Activated CD4-positive, alpha-beta T cell treated with anti-CD3 and anti-CD28 coated beads, Interleukin-2, amount 10 ng/mL, durations not matched to agents 7 days and 5 days (primary cell): ENCODE data around the gene TWNK. TPM values are rescaled to one million over a fixed set of nuclear protein-coding genes. Genes with fewer than 3 reads are reported as not detected.

Experiments used
- CTCF ChIA-PET: fragments of 350-600 bp; sonication (Branson Sonifier 250); formaldehyde crosslinking; loops from one replicate; lab custom pipeline; 2021; ENCODE audit warnings: antibody characterized with exemption; lab: Charles Lee
- POLR2A ChIA-PET: fragments of 350-600 bp; sonication (Branson Sonifier 250); formaldehyde crosslinking; loops from one replicate; lab custom pipeline; 2021; ENCODE audit warnings: antibody characterized with exemption; lab: Charles Lee
- DNase-seq: peaks from one replicate; pipeline ENCODE4 v3.0.0-alpha.2; 2020
- H3K27ac Mint-ChIP-seq: one replicate; pipeline ENCODE4 v1.8.0; 2021; ENCODE audit warnings: mild to moderate bottlenecking, moderate library complexity, mixed read lengths
- H3K27me3 Mint-ChIP-seq: one replicate; pipeline ENCODE4 v1.8.0; 2021; ENCODE audit warnings: mixed read lengths
- H3K36me3 Mint-ChIP-seq: one replicate; pipeline ENCODE4 v1.8.0; 2021; ENCODE audit warnings: low read depth, mixed read lengths
- H3K4me1 Mint-ChIP-seq: one replicate; pipeline ENCODE4 v1.8.0; 2021; ENCODE audit warnings: mixed read lengths
- H3K4me3 Mint-ChIP-seq: one replicate; pipeline ENCODE4 v1.8.0; 2021; ENCODE audit warnings: mild to moderate bottlenecking, moderate library complexity, mixed read lengths
- H3K9me3 Mint-ChIP-seq: one replicate; pipeline ENCODE4 v1.8.0; 2021; ENCODE audit warnings: mixed read lengths
- total RNA-seq, 2 experiments: library from RNA; stranded (reverse); gene quantifications; one replicate each; pipeline ENCODE4 v1.2.3, GENCODE V29; 2021

TWNK gene
- total RNA-seq, 2 experiments from 2014 or later = 9.9 to 11.6 TPM

GRCh38 chr10:101008823-101009423, 21.6 kb downstream of the TWNK start:
- no peak for DNase-seq
- H3K27ac Mint-ChIP-seq = no peak overlapping the region
- ChIA-PET CTCF (interaction anchor here (0.7 to 3.0 kb wide), 2 partner anchors 10 to 12 kb away, joined by 3 to 11 read pairs; no protein-coding TSS in a partner anchor), POLR2A (no interaction called here)
- no peak overlapping the region for H3K4me3 Mint-ChIP-seq
- no peaks in the 10 kb centered on the region for H3K36me3 Mint-ChIP-seq
- H3K9me3 Mint-ChIP-seq = no peaks in the 10 kb centered on the region
- H3K4me1 Mint-ChIP-seq = peaks cover 12% of the 10 kb centered on the region
- no peaks in the 10 kb centered on the region for H3K27me3 Mint-ChIP-seq

GRCh38 chr10:101010329-101010728, 23.0 kb downstream of the TWNK start:
- H3K4me1 Mint-ChIP-seq = peaks cover 18% of the 10 kb centered on the region
- H3K9me3 Mint-ChIP-seq = no peaks in the 10 kb centered on the region
- H3K27ac Mint-ChIP-seq = no peak overlapping the region
- CTCF ChIA-PET = interaction anchor here (1.2 to 3.0 kb wide), 2 partner anchors 9 to 13 kb away, joined by 4 to 11 read pairs; no protein-coding TSS in a partner anchor
- peaks cover 5% of the 10 kb centered on the region for H3K27me3 Mint-ChIP-seq
- H3K4me3 Mint-ChIP-seq = no peak overlapping the region
- POLR2A ChIA-PET = no interaction called here
- no peaks in the 10 kb centered on the region for H3K36me3 Mint-ChIP-seq
- DNase-seq = no peak

GRCh38 chr10:101011517-101012423, 24.4 kb downstream of the TWNK start:
- POLR2A ChIA-PET = no interaction called here
- no peak for DNase-seq
- Mint-ChIP-seq H3K4me3 (no peak overlapping the region), H3K4me1 (peaks cover 18% of the 10 kb centered on the region), H3K27ac (no peak overlapping the region), H3K27me3 (peaks cover 13% of the 10 kb centered on the region), H3K36me3 (no peaks in the 10 kb centered on the region), H3K9me3 (no peaks in the 10 kb centered on the region)
- CTCF ChIA-PET = interaction anchor here (0.8 to 3.0 kb wide), 6 partner anchors 7 to 19 kb away, joined by 3 to 11 read pairs (median 4); partner anchors contain the start of gene LZTS2

- CTCF ChIA-PET = interaction anchor here (1.0 to 1.7 kb wide), 3 partner anchors 10 to 20 kb away, joined by 3 to 5 read pairs (median 3); partner anchors contain the start of gene LZTS2
- POLR2A ChIA-PET = no interaction called here
- H3K4me3 Mint-ChIP-seq = no peak overlapping the region
These were observed 25.4 kb downstream of the TWNK start for GRCh38 chr10:101012525-101013364.

GRCh38 chr10:101013365-101013825, 26.1 kb downstream of the TWNK start:
- H3K9me3 Mint-ChIP-seq = no peaks in the 10 kb centered on the region
- no peak overlapping the region for H3K27ac Mint-ChIP-seq
- H3K4me3 Mint-ChIP-seq = no peak overlapping the region
- peaks cover 26% of the 10 kb centered on the region for H3K27me3 Mint-ChIP-seq
- H3K4me1 Mint-ChIP-seq = peaks cover 19% of the 10 kb centered on the region
- POLR2A ChIA-PET = no interaction called here
- no peak for DNase-seq
- no peaks in the 10 kb centered on the region for H3K36me3 Mint-ChIP-seq
- CTCF ChIA-PET = interaction anchor here (0.6 to 6.9 kb wide), 7 partner anchors 12 to 105 kb away, joined by 3 to 111 read pairs (median 4); partner anchors contain the start of genes LZTS2, PDZD7 and SFXN3

More at GRCh38 chr10:101012525-101013364, 25.4 kb downstream of the TWNK start:
- Mint-ChIP-seq H3K9me3 (no peaks in the 10 kb centered on the region), H3K4me1 (peaks cover 18% of the 10 kb centered on the region), H3K27ac (no peak overlapping the region), H3K36me3 (no peaks in the 10 kb centered on the region), H3K27me3 (peaks cover 21% of the 10 kb centered on the region)
- peak; percentile 85 for DNase-seq

DNA sequence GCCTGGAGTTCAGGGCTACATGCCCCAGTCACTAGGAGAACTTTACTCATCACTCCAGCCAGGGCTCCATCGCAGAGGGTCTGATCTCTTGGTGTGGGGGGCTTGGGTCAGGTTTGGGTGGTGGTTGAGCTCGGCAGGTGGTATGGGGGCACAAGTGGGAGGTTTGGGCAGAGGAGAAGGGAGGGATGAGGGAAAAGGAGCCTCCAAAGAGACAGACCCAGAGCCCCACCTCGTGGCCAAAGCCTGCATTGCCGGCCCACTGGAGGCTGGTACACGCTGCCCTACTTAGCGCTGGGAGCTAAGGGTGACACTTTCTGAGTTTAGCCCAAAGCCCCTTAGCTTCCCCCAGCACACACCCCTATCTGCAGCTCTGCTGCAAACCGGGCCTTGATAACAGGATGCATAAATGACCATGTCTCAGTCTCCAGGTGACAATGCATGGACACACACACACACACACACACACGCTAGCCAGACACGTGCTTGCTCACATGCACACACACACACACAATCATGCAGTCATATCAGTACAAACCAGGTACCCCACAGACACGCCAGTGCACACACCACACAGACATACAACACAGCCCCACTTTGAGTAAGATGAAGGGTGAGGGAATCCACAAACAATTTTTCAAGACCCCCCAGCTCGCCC, 27.0 kb downstream of the TWNK start:
- Mint-ChIP-seq H3K4me1 (peaks cover 21% of the 10 kb centered on the region), H3K27me3 (peaks cover 30% of the 10 kb centered on the region), H3K36me3 (no peaks in the 10 kb centered on the region), H3K27ac (no peak overlapping the region), H3K4me3 (no peak overlapping the region), H3K9me3 (no peaks in the 10 kb centered on the region)
- peak; percentile 77 for DNase-seq
- CTCF ChIA-PET = interaction anchor here (0.8 to 6.9 kb wide), 16 partner anchors 10 to 104 kb away, joined by 3 to 111 read pairs (median 4); partner anchors contain the start of genes LZTS2, MRPL43, PDZD7 and SFXN3
- POLR2A ChIA-PET = no interaction called here

GRCh38 chr10:101014966-101015581, 27.7 kb downstream of the TWNK start:
- no peak overlapping the region for H3K4me3 Mint-ChIP-seq
- H3K4me1 Mint-ChIP-seq = peaks cover 23% of the 10 kb centered on the region
- no peaks in the 10 kb centered on the region for H3K9me3 Mint-ChIP-seq
- no peaks in the 10 kb centered on the region for H3K36me3 Mint-ChIP-seq
- no peak for DNase-seq
- no peak overlapping the region for H3K27ac Mint-ChIP-seq
- peaks cover 35% of the 10 kb centered on the region for H3K27me3 Mint-ChIP-seq
- ChIA-PET POLR2A (no interaction called here), CTCF (interaction anchor here (0.8 to 6.9 kb wide), 16 partner anchors 9 to 105 kb away, joined by 3 to 111 read pairs (median 4); partner anchors contain the start of genes LZTS2, MRPL43, PDZD7 and SFXN3)

DNA sequence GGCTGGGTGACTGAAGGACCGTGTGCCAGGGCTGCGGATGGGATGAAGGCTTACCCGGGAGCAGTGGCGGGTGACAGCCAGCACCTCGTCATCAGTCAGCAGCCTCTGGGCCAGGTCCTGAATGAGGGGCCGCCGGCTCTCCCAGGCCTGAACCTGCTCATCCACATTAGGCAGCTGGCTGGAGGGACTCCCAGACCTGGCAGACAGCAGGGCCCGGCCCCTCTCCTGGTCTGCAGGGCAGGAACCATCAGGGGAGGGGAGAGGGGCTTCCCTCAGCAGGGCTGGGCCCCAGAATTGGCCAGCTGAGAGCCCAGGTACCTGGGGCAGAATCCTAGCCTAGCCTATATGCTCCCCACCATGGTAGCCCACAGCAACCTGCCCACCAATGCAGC, 28.2 kb downstream of the TWNK start:
- Mint-ChIP-seq H3K9me3 (no peaks in the 10 kb centered on the region), H3K27me3 (peaks cover 38% of the 10 kb centered on the region), H3K27ac (no peak overlapping the region), H3K36me3 (no peaks in the 10 kb centered on the region), H3K4me3 (no peak overlapping the region), H3K4me1 (peaks cover 23% of the 10 kb centered on the region)
- no peak for DNase-seq
- CTCF ChIA-PET = interaction anchor here (1.2 to 6.9 kb wide), 5 partner anchors 14 to 126 kb away, joined by 4 to 111 read pairs (median 30); partner anchors contain the start of genes LZTS2, PDZD7 and SFXN3
- POLR2A ChIA-PET = no interaction called here

- H3K9me3 Mint-ChIP-seq = no peaks in the 10 kb centered on the region
- H3K4me1 Mint-ChIP-seq = peaks cover 23% of the 10 kb centered on the region
- H3K36me3 Mint-ChIP-seq = no peaks in the 10 kb centered on the region
- H3K4me3 Mint-ChIP-seq = no peak overlapping the region
- H3K27ac Mint-ChIP-seq = no peak overlapping the region
- ChIA-PET CTCF (interaction anchor here (1.2 to 6.9 kb wide), 4 partner anchors 13 to 125 kb away, joined by 4 to 111 read pairs (median 67); partner anchors contain the start of genes LZTS2, PDZD7 and SFXN3), POLR2A (no interaction called here)
- H3K27me3 Mint-ChIP-seq = peaks cover 38% of the 10 kb centered on the region
- DNase-seq = no peak
These were observed 29.5 kb downstream of the TWNK start for GRCh38 chr10:101016814-101017213.

- Mint-ChIP-seq H3K27ac (no peak overlapping the region), H3K9me3 (no peaks in the 10 kb centered on the region), H3K36me3 (no peaks in the 10 kb centered on the region), H3K4me1 (peaks cover 16% of the 10 kb centered on the region), H3K27me3 (peaks cover 38% of the 10 kb centered on the region), H3K4me3 (no peak overlapping the region)
- no peak for DNase-seq
- POLR2A ChIA-PET = no interaction called here
- CTCF ChIA-PET = interaction anchor here (1.2 to 6.9 kb wide), 10 partner anchors 10 to 53 kb away, joined by 3 to 111 read pairs (median 7); partner anchors contain the start of genes LZTS2, PDZD7 and SFXN3
These were observed 30.8 kb downstream of the TWNK start for GRCh38 chr10:101018118-101018599.
